Measurements from ENCODE around the gene CDX2.

CDX2 gene

GRCh38 chr13:27978301-27978968 lies 9.3 kb upstream of the CDX2 start:
- FAIRE-seq, result no peak

GRCh38 chr13:27977476-27978300 lies 8.6 kb upstream of the CDX2 start:
- no peak for FAIRE-seq

GRCh38 chr13:27976362-27977091 lies 7.4 kb upstream of the CDX2 start:
- FAIRE-seq, result no peak

GRCh38 chr13:27975564-27976361 lies 6.6 kb upstream of the CDX2 start:
- FAIRE-seq, result no peak

- FAIRE-seq, result no peak
Observed at GRCh38 chr13:27973961-27974662, 5.0 kb upstream of the CDX2 start.

- FAIRE-seq, result no peak
Observed at GRCh38 chr13:27973291-27973690, 4.2 kb upstream of the CDX2 start.

- no peak for FAIRE-seq
Observed at GRCh38 chr13:27972478-27972820, 3.3 kb upstream of the CDX2 start.

- FAIRE-seq, result no peak
Observed at GRCh38 chr13:27971776-27972477, 2.8 kb upstream of the CDX2 start.

- FAIRE-seq, result no peak
Observed at GRCh38 chr13:27971236-27971645, 2.1 kb upstream of the CDX2 start.

GRCh38 chr13:27970382-27971235 lies 1.5 kb upstream of the CDX2 start:
- FAIRE-seq, result no peak

- no peak for FAIRE-seq
Observed at GRCh38 chr13:27969866-27970229, 733 bp upstream of the CDX2 start.

- no peak for FAIRE-seq
Observed at GRCh38 chr13:27968316-27969081, 616 bp downstream of the CDX2 start.

GRCh38 chr13:27967736-27968315 lies 1.3 kb downstream of the CDX2 start:
- no peak for FAIRE-seq

GRCh38 chr13:27967203-27967735 lies 1.8 kb downstream of the CDX2 start:
- no peak for FAIRE-seq

- FAIRE-seq, result no peak
Observed at GRCh38 chr13:27966641-27967202, 2.4 kb downstream of the CDX2 start.

- no peak for FAIRE-seq
Observed at GRCh38 chr13:27965740-27966640, 3.1 kb downstream of the CDX2 start.

GRCh38 chr13:27965343-27965739 lies 3.8 kb downstream of the CDX2 start:
- no peak for FAIRE-seq
